Naive thymus-derived CD4-positive, alpha-beta T cell (primary cell): Measurements from ENCODE around the gene GRIK2. TPM values are rescaled to one million over a fixed set of nuclear protein-coding genes. Genes with fewer than 3 reads are reported as not detected.

ENCODE experiments used
- ATAC-seq: fragments of 150-1000 bp; cut with Tn5 transposase; 2 replicates; pipeline ENCODE4 v1.10.0; 2021; ENCODE audit warnings: mild to moderate bottlenecking, moderate library complexity
- CTCF ChIA-PET: fragments of 350-600 bp; sonication (Branson Sonifier 250); formaldehyde crosslinking; loops from one replicate; lab custom pipeline; 2021; ENCODE audit warnings: antibody characterized with exemption; lab: Charles Lee
- POLR2A ChIA-PET: fragments of 350-600 bp; sonication (Branson Sonifier 250); formaldehyde crosslinking; loops from one replicate; lab custom pipeline; 2021; ENCODE audit warnings: antibody characterized with exemption, inconsistent platforms; lab: Charles Lee
- DNase-seq, 9 donors: peaks; one replicate each; pipeline versions ENCODE4 v3.0.0 to v3.0.0-alpha.2; 2020 to 2022; ENCODE audit warnings: mixed read lengths in 1 of 9
- H3K27ac ChIP-seq: one replicate; pipeline ENCODE4 v1.7.0; 2013; ENCODE audit warnings: mild to moderate bottlenecking, low read depth, low read length, moderate library complexity
- H3K27me3 ChIP-seq, 2 donors: one replicate each; pipeline ENCODE4 v1.7.0; 2013; ENCODE audit warnings: low read length in 2 of 2, mild to moderate bottlenecking in 2 of 2, moderate library complexity in 2 of 2; ENCODE audit not compliant: control insufficient read depth in 2 of 2, insufficient read depth in 2 of 2
- H3K36me3 ChIP-seq, 3 experiments: 1 replicate in 2 of 3; 2 replicates in 1 of 3; pipeline ENCODE4 v1.7.0; 2013; ENCODE audit warnings: low read length in 3 of 3, mild to moderate bottlenecking in 3 of 3, moderate library complexity in 1 of 3; ENCODE audit not compliant: insufficient read depth in 3 of 3, control insufficient read depth in 2 of 3
- H3K4me1 ChIP-seq, 2 donors: one replicate each; pipeline ENCODE4 v1.7.0; 2013; ENCODE audit warnings: low read length in 2 of 2, mild to moderate bottlenecking in 2 of 2, moderate library complexity in 1 of 2; ENCODE audit not compliant: control insufficient read depth in 2 of 2, insufficient read depth in 2 of 2
- H3K4me3 ChIP-seq: 2 replicates; pipeline ENCODE4 v1.7.0; 2013; ENCODE audit warnings: mild to moderate bottlenecking, low read length
- H3K9me3 ChIP-seq, 3 experiments: 1 replicate in 2 of 3; 2 replicates in 1 of 3; pipeline ENCODE4 v1.7.0; 2013; ENCODE audit warnings: low read length in 3 of 3; ENCODE audit not compliant: control insufficient read depth in 2 of 3
- H3K27ac Mint-ChIP-seq, 9 donors: one replicate each; pipeline ENCODE4 v1.8.0; 2020 to 2022; ENCODE audit warnings: mixed read lengths in 9 of 9, mild to moderate bottlenecking in 8 of 9, moderate library complexity in 5 of 9, inconsistent platforms in 2 of 9
- H3K27me3 Mint-ChIP-seq, 5 donors: one replicate each; pipeline ENCODE4 v1.8.0; 2021 to 2022; ENCODE audit warnings: mixed read lengths in 5 of 5, mild to moderate bottlenecking in 1 of 5
- H3K36me3 Mint-ChIP-seq, 5 donors: one replicate each; pipeline ENCODE4 v1.8.0; 2020 to 2022; ENCODE audit warnings: mixed read lengths in 5 of 5, mild to moderate bottlenecking in 3 of 5, inconsistent platforms in 1 of 5
- H3K4me1 Mint-ChIP-seq, 7 donors: one replicate each; pipeline ENCODE4 v1.8.0; 2020 to 2022; ENCODE audit warnings: mixed read lengths in 7 of 7, mild to moderate bottlenecking in 3 of 7, inconsistent platforms in 1 of 7
- H3K4me3 Mint-ChIP-seq, 10 donors: one replicate each; pipeline ENCODE4 v1.8.0; 2020 to 2022; ENCODE audit warnings: mild to moderate bottlenecking in 10 of 10, mixed read lengths in 10 of 10, moderate library complexity in 6 of 10, inconsistent platforms in 2 of 10
- H3K9me3 Mint-ChIP-seq, 11 donors: one replicate each; pipeline ENCODE4 v1.8.0; 2020 to 2022; ENCODE audit warnings: mixed read lengths in 11 of 11, mild to moderate bottlenecking in 4 of 11, inconsistent platforms in 1 of 11, moderate library complexity in 1 of 11
- intact Hi-C, 2 donors: fragments of 100-400 bp; cut with micrococcal nuclease; formaldehyde crosslinking; loops; one replicate each; pipeline ENCODE4 v1.15.1; 2023
- polyA plus RNA-seq, 2 donors: library from polyadenylated mRNA; unstranded; fragments of 300-500 nt; fragmentation: Illumina TruSeq; gene quantifications; one replicate each; pipeline ENCODE4 v1.2.3, GENCODE V29; 2021
- total RNA-seq, 6 experiments: library from RNA in 5 of 6; stranded (reverse) in 5 of 6; gene quantifications; 1 replicate in 5 of 6; 2 replicates in 1 of 6; pipeline ENCODE4 v1.2.3 and lab custom pipeline; 2021 to 2026

The GRIK2 gene
- total and polyA plus RNA-seq, 7 experiments from 2014 or later = 0.16 to 0.22 TPM; not detected in 5

- Mint-ChIP-seq H3K9me3 (peaks cover 0 to 4% (median 0%) of the 10 kb centered on the region in 11 donors), H3K4me3 (no peak overlapping the region), H3K36me3 (no peaks in the 10 kb centered on the region), H3K27me3 (no peaks in the 10 kb centered on the region), H3K4me1 (no peaks in the 10 kb centered on the region), H3K27ac (no peak overlapping the region)
- ChIA-PET POLR2A (no interaction called here), CTCF (no interaction called here)
- Histone ChIP-seq H3K27ac (no peak overlapping the region), H3K4me3 (no peak overlapping the region), H3K36me3 (no peaks in the 10 kb centered on the region), H3K4me1 (no peaks in the 10 kb centered on the region), H3K9me3 (no peaks in the 10 kb centered on the region), H3K27me3 (no peaks in the 10 kb centered on the region)
- ATAC-seq (no peak), DNase-seq (no peak)
- intact Hi-C loops = no loop called here
Measured at GRCh38 chr6:101986476-101986875, 593.0 kb downstream of the GRIK2 start.

- Histone ChIP-seq H3K4me3 (no peak overlapping the region), H3K27ac (no peak overlapping the region), H3K9me3 (no peaks in the 10 kb centered on the region), H3K36me3 (no peaks in the 10 kb centered on the region), H3K27me3 (no peaks in the 10 kb centered on the region), H3K4me1 (no peaks in the 10 kb centered on the region)
- no peaks in the 10 kb centered on the region for H3K4me1 Mint-ChIP-seq
- peaks cover 0 to 3% (median 0%) of the 10 kb centered on the region in 11 donors for H3K9me3 Mint-ChIP-seq
- ChIA-PET POLR2A (no interaction called here), CTCF (no interaction called here)
- no peaks in the 10 kb centered on the region for H3K27me3 Mint-ChIP-seq
- H3K27ac Mint-ChIP-seq = no peak overlapping the region
- intact Hi-C loops = no loop called here
- DNase-seq = no peak
- no peak overlapping the region for H3K4me3 Mint-ChIP-seq
- ATAC-seq = no peak
- no peaks in the 10 kb centered on the region for H3K36me3 Mint-ChIP-seq
Measured at GRCh38 chr6:101992286-101992685, 598.8 kb downstream of the GRIK2 start.

DNA sequence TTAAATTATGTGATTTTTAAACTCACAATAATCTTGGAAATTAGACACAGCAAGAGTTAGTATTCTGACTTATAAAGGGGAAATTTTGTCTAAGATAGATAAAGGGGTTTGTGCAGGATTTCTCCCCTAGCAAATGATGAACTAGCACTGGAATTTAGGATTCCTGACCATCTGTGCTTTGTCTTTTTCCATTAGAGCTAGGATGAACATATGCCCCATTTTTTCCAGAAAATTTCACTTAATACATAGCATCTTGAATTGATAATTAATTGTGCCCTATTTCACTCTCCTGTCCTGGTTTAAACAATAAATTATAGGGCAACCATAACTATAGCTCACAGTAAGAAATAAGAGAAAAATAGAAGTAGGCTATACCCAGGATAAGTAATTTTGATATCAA, 601.0 kb downstream of the GRIK2 start:
- H3K4me1 ChIP-seq = no peaks in the 10 kb centered on the region
- Mint-ChIP-seq H3K9me3 (peaks cover 0 to 4% (median 0%) of the 10 kb centered on the region in 11 donors), H3K4me1 (no peaks in the 10 kb centered on the region), H3K4me3 (no peak overlapping the region), H3K36me3 (no peaks in the 10 kb centered on the region), H3K27ac (no peak overlapping the region), H3K27me3 (no peaks in the 10 kb centered on the region)
- H3K36me3 ChIP-seq = no peaks in the 10 kb centered on the region
- ChIA-PET POLR2A (no interaction called here), CTCF (no interaction called here)
- intact Hi-C loops = no loop called here
- H3K27me3 ChIP-seq = no peaks in the 10 kb centered on the region
- no peak for ATAC-seq
- no peak overlapping the region for H3K27ac ChIP-seq
- no peak overlapping the region for H3K4me3 ChIP-seq
- no peaks in the 10 kb centered on the region for H3K9me3 ChIP-seq
- DNase-seq = no peak

GRCh38 chr6:102015431-102015830, 621.9 kb downstream of the GRIK2 start:
- Histone ChIP-seq H3K27me3 (no peaks in the 10 kb centered on the region), H3K4me3 (no peak overlapping the region), H3K9me3 (no peaks in the 10 kb centered on the region), H3K36me3 (no peaks in the 10 kb centered on the region), H3K27ac (no peak overlapping the region), H3K4me1 (no peaks in the 10 kb centered on the region)
- ChIA-PET POLR2A (no interaction called here), CTCF (no interaction called here)
- peaks cover 0 to 38% (median 4%) of the 10 kb centered on the region in 11 donors for H3K9me3 Mint-ChIP-seq
- no peaks in the 10 kb centered on the region for H3K36me3 Mint-ChIP-seq
- intact Hi-C loops = no loop called here
- H3K27me3 Mint-ChIP-seq = no peaks in the 10 kb centered on the region
- no peak for ATAC-seq
- no peaks in the 10 kb centered on the region for H3K4me1 Mint-ChIP-seq
- H3K27ac Mint-ChIP-seq = no peak overlapping the region
- no peak for DNase-seq
- H3K4me3 Mint-ChIP-seq = no peak overlapping the region

- H3K9me3 Mint-ChIP-seq = peaks cover 0 to 11% (median 0%) of the 10 kb centered on the region in 11 donors
- H3K27ac Mint-ChIP-seq = no peak overlapping the region
- no peaks in the 10 kb centered on the region for H3K4me1 ChIP-seq
- H3K9me3 ChIP-seq = no peaks in the 10 kb centered on the region
- H3K36me3 Mint-ChIP-seq = no peaks in the 10 kb centered on the region
- no peak overlapping the region for H3K4me3 Mint-ChIP-seq
- no peaks in the 10 kb centered on the region for H3K27me3 Mint-ChIP-seq
- intact Hi-C loops = no loop called here
- CTCF ChIA-PET = no interaction called here
- POLR2A ChIA-PET = no interaction called here
- no peak overlapping the region for H3K4me3 ChIP-seq
- H3K36me3 ChIP-seq = no peaks in the 10 kb centered on the region
- no peak for DNase-seq
- H3K4me1 Mint-ChIP-seq = no peaks in the 10 kb centered on the region
- no peak overlapping the region for H3K27ac ChIP-seq
- no peaks in the 10 kb centered on the region for H3K27me3 ChIP-seq
- ATAC-seq = no peak
Measured at GRCh38 chr6:102022281-102022680, 628.8 kb downstream of the GRIK2 start.

GRCh38 chr6:102022803-102023202, 629.3 kb downstream of the GRIK2 start:
- Mint-ChIP-seq H3K4me1 (no peaks in the 10 kb centered on the region), H3K36me3 (no peaks in the 10 kb centered on the region), H3K27me3 (no peaks in the 10 kb centered on the region), H3K9me3 (peaks cover 0 to 11% (median 0%) of the 10 kb centered on the region in 11 donors), H3K4me3 (no peak overlapping the region), H3K27ac (no peak overlapping the region)
- ChIA-PET POLR2A (no interaction called here), CTCF (no interaction called here)
- intact Hi-C loops = no loop called here
- no peaks in the 10 kb centered on the region for H3K36me3 ChIP-seq
- no peak overlapping the region for H3K27ac ChIP-seq
- no peaks in the 10 kb centered on the region for H3K4me1 ChIP-seq
- no peak for ATAC-seq
- H3K4me3 ChIP-seq = no peak overlapping the region
- no peaks in the 10 kb centered on the region for H3K9me3 ChIP-seq
- DNase-seq = no peak
- H3K27me3 ChIP-seq = no peaks in the 10 kb centered on the region

- no peak overlapping the region for H3K27ac ChIP-seq
- CTCF ChIA-PET = no interaction called here
- Mint-ChIP-seq H3K9me3 (peaks cover 0 to 11% (median 0%) of the 10 kb centered on the region in 11 donors), H3K4me3 (no peak overlapping the region), H3K27me3 (no peaks in the 10 kb centered on the region), H3K4me1 (no peaks in the 10 kb centered on the region), H3K27ac (no peak overlapping the region), H3K36me3 (no peaks in the 10 kb centered on the region)
- DNase-seq = no peak
- intact Hi-C loops = no loop called here
- no peak for ATAC-seq
- H3K9me3 ChIP-seq = no peaks in the 10 kb centered on the region
- POLR2A ChIA-PET = no interaction called here
- H3K27me3 ChIP-seq = no peaks in the 10 kb centered on the region
- H3K4me3 ChIP-seq = no peak overlapping the region
- no peaks in the 10 kb centered on the region for H3K4me1 ChIP-seq
- no peaks in the 10 kb centered on the region for H3K36me3 ChIP-seq
Measured at GRCh38 chr6:102023977-102024657, 630.6 kb downstream of the GRIK2 start.
